HEK293 (cell line): ENCODE results near the gene STAT5B.

ENCODE experiments used
- CTCF ChIP-seq: fragments of 450-650 bp; formaldehyde crosslinking; IDR thresholded peaks from 2 replicates; pipeline ENCODE4 v1.5.1; 2016; ENCODE audit warnings: missing biosample characterization, missing genetic modification characterization
- RBAK ChIP-seq: fragments of 450-650 bp; formaldehyde crosslinking; IDR thresholded peaks from 2 replicates; pipeline ENCODE4 v1.5.1; 2016; ENCODE audit warnings: missing biosample characterization, missing genetic modification characterization
- REST ChIP-seq: fragments of 450-650 bp; formaldehyde crosslinking; IDR thresholded peaks from 2 replicates; pipeline ENCODE4 v1.5.1; 2016; ENCODE audit warnings: missing biosample characterization, missing genetic modification characterization
- SCRT2 ChIP-seq: fragments of 450-650 bp; formaldehyde crosslinking; IDR thresholded peaks from 2 replicates; pipeline ENCODE4 v1.5.1; 2016; ENCODE audit warnings: missing biosample characterization, missing genetic modification characterization
- ZFP69B ChIP-seq: fragments of 450-650 bp; formaldehyde crosslinking; IDR thresholded peaks from 2 replicates; pipeline ENCODE4 v1.5.1; 2016; ENCODE audit warnings: missing biosample characterization, missing genetic modification characterization
- ZNF19 ChIP-seq: fragments of 450-650 bp; formaldehyde crosslinking; IDR thresholded peaks from 2 replicates; pipeline ENCODE4; 2016; ENCODE audit warnings: missing biosample characterization, missing genetic modification characterization, low read depth
- ZNF274 ChIP-seq, 2 experiments: fragments of 200-500 bp in 1 of 2; fragments of 450-650 bp in 1 of 2; sonication (Bioruptor generic) in 1 of 2; formaldehyde crosslinking in 1 of 2; IDR thresholded peaks; 2 replicates each; pipeline versions ENCODE4 v1.5.1 to v1.6.1; 2014 to 2016; ENCODE audit warnings: borderline replicate concordance in 1 of 2, inconsistent platforms in 1 of 2, low read length in 1 of 2, missing biosample characterization in 1 of 2, missing genetic modification characterization in 1 of 2
- ZNF514 ChIP-seq: fragments of 450-650 bp; formaldehyde crosslinking; IDR thresholded peaks from 2 replicates; pipeline ENCODE4 v1.5.1; 2016; ENCODE audit warnings: missing biosample characterization, missing genetic modification characterization
- ZNF555 ChIP-seq: fragments of 450-650 bp; formaldehyde crosslinking; conservative IDR thresholded peaks from 2 replicates; pipeline ENCODE4 v1.5.1; 2017; ENCODE audit warnings: missing biosample characterization, mild to moderate bottlenecking, missing genetic modification characterization, inconsistent platforms
- ZNF629 ChIP-seq: fragments of 450-650 bp; formaldehyde crosslinking; IDR thresholded peaks from 2 replicates; pipeline ENCODE4 v1.5.1; 2017; ENCODE audit warnings: missing biosample characterization, missing genetic modification characterization
- ZNF776 ChIP-seq: fragments of 450-650 bp; formaldehyde crosslinking; IDR thresholded peaks from 2 replicates; pipeline ENCODE4 v1.5.0; 2017; ENCODE audit warnings: missing biosample characterization, missing genetic modification characterization, borderline replicate concordance
- TF ChIP-seq, protein P1 (sequence below): fragments of 450-650 bp; formaldehyde crosslinking; IDR thresholded peaks from 2 replicates; pipeline ENCODE4 v1.5.1; 2016; ENCODE audit warnings: missing biosample characterization, missing genetic modification characterization

GRCh38 chr17:42200706-42201457, 75.3 kb downstream of the STAT5B start:
- TF ChIP-seq ZNF19, result no peak
- no peak for TF ChIP-seq ZNF629 (tag by site-specific recombination)
- no peak for TF ChIP-seq SCRT2 (tag by site-specific recombination)
- no peak for TF ChIP-seq ZNF555 (tag by site-specific recombination)
- no peak for TF ChIP-seq CTCF (tag by site-specific recombination)
- no peak for TF ChIP-seq ZNF514 (tag by site-specific recombination)
- no peak for TF ChIP-seq ZNF274 (IDR thresholded peaks at IDR 0.05; ENCODE audit: low read length)
- TF ChIP-seq ZNF274 (tag by site-specific recombination; IDR thresholded peaks at IDR 0.05; ENCODE audit: borderline replicate concordance), result no peak
- no peak for TF ChIP-seq RBAK (tag by site-specific recombination)
- TF ChIP-seq ZNF776 (tag by site-specific recombination), result no peak
- no peak for TF ChIP-seq REST (tag by site-specific recombination)
- no peak for TF ChIP-seq ZFP69B (tag by site-specific recombination)
- TF ChIP-seq, protein P1, sequence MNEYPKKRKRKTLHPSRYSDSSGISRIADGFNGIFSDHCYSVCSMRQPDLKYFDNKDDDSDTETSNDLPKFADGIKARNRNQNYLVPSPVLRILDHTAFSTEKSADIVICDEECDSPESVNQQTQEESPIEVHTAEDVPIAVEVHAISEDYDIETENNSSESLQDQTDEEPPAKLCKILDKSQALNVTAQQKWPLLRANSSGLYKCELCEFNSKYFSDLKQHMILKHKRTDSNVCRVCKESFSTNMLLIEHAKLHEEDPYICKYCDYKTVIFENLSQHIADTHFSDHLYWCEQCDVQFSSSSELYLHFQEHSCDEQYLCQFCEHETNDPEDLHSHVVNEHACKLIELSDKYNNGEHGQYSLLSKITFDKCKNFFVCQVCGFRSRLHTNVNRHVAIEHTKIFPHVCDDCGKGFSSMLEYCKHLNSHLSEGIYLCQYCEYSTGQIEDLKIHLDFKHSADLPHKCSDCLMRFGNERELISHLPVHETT (tag by site-specific recombination), result no peak
